ENCODE measurements around the gene SFSWAP.
"Not testable (repeated sequence)": the region's sequence is repeated elsewhere in the genome, so short reads cannot be mapped to it uniquely, and the experiment has no call there.

DNA sequence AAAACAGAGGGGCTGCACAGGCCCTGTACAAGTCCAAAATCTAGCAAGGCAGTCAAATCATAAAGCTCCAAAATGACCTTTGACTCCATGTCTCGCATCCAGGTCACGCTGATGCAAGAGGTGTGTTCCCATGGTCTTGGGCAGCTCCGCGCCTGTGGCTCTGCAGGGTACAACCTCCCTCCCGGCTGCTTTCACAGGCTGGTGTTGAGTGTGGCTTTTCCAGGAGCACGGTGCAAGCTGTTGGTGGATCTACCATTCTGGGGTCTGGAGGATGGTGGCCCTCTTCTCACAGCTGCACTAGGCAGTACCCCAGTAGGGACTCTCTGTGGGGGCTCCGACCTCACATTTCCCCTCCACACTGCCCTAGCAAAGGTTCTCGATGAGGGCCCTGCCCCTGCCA lies 32.5 kb downstream of the SFSWAP start:
- TF ChIP-seq, protein P1, sequence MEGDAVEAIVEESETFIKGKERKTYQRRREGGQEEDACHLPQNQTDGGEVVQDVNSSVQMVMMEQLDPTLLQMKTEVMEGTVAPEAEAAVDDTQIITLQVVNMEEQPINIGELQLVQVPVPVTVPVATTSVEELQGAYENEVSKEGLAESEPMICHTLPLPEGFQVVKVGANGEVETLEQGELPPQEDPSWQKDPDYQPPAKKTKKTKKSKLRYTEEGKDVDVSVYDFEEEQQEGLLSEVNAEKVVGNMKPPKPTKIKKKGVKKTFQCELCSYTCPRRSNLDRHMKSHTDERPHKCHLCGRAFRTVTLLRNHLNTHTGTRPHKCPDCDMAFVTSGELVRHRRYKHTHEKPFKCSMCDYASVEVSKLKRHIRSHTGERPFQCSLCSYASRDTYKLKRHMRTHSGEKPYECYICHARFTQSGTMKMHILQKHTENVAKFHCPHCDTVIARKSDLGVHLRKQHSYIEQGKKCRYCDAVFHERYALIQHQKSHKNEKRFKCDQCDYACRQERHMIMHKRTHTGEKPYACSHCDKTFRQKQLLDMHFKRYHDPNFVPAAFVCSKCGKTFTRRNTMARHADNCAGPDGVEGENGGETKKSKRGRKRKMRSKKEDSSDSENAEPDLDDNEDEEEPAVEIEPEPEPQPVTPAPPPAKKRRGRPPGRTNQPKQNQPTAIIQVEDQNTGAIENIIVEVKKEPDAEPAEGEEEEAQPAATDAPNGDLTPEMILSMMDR (IDR thresholded peaks at IDR 0.05), result not testable (repeated sequence)
- not testable (repeated sequence) for TF ChIP-seq POLR2A (IDR thresholded peaks at IDR 0.05)

All from sigmoid colon (tissue), 3 donors.